ENCODE measurements around the gene KCNMA1.
A peak's percentile ranks its signal among the peaks of the same experiment; 100 is the strongest.

Gene KCNMA1

DNA sequence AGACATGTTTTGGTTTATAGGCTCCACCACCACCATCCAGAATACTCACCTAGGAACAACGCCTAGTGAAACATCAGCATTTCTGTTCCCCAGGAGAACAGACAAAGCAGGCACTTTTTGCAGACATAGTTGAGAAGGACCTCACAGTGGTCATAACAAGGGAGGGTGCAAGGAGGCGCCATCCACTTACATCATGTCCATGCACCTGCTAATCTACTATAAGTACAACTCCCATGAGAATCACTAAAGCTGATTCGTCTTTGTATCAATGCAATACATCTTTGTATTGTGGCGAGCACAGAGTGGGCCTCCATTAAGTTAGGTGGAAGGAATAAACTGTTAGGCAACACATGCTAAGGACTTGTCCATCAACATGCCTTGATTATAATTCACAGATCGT, 207.1 kb downstream of the KCNMA1 start:
- Histone ChIP-seq H2AK5ac (ENCODE audit: low read length, severe bottlenecking) (no peak overlapping the region), H3K27ac (ENCODE audit: low read length, poor library complexity, severe bottlenecking) (no peak overlapping the region), H3K4me1 (ENCODE audit: control insufficient read depth, insufficient read depth, low read depth, low read length) (peaks cover 6% of the 10 kb centered on the region), H3K4ac (ENCODE audit: low read depth in 1 of 2, low read length in 2 of 2) (no peak overlapping the region), H3K4me2 (ENCODE audit: low read length, poor library complexity, severe bottlenecking) (no peak overlapping the region), H3K14ac (ENCODE audit: low read length in 2 of 2) (no peak overlapping the region), H3K36me3 (ENCODE audit: control insufficient read depth in 1 of 2, insufficient read depth in 2 of 2, low read depth in 1 of 2, low read length in 2 of 2) (no peaks in the 10 kb centered on the region), H2AFZ (ENCODE audit: low read depth, low read length) (no peak overlapping the region), H4K91ac (ENCODE audit: low read length) (no peak overlapping the region), H3K18ac (ENCODE audit: low read depth in 1 of 2, low read length in 2 of 2) (no peak overlapping the region), H2BK5ac (ENCODE audit: low read depth, low read length, poor library complexity, severe bottlenecking) (no peak overlapping the region), H3K9me3 (ENCODE audit: control insufficient read depth, low read length) (no peaks in the 10 kb centered on the region), H3K79me1 (replicated peaks; ENCODE audit: low read length, poor library complexity, severe bottlenecking) (peaks cover 13% of the 10 kb centered on the region), H3K9ac (ENCODE audit: low read length) (no peak overlapping the region), H3K4me3 (ENCODE audit: insufficient read depth in 1 of 2, low read depth in 1 of 2, low read length in 2 of 2) (no peak overlapping the region), H2BK15ac (ENCODE audit: low read depth, poor library complexity, severe bottlenecking) (no peak overlapping the region), H3K27me3 (ENCODE audit: control insufficient read depth in 1 of 2, insufficient read depth in 1 of 2, low read length in 2 of 2) (no peaks in the 10 kb centered on the region), H2BK120ac (ENCODE audit: low read depth, low read length) (no peak overlapping the region), H3K23ac (ENCODE audit: low read length in 2 of 2) (no peak overlapping the region), H4K8ac (ENCODE audit: low read length) (no peak overlapping the region), H2BK12ac (ENCODE audit: low read length in 2 of 2) (no peak overlapping the region)
- no peak for DNase-seq
- 98% methylated on average over 5 of the region's 5 CpGs for WGBS

GRCh38 chr10:77428691-77429395, 208.8 kb downstream of the KCNMA1 start:
- Histone ChIP-seq H2BK15ac (ENCODE audit: low read depth, poor library complexity, severe bottlenecking) (no peak overlapping the region), H3K14ac (ENCODE audit: low read length in 2 of 2) (no peak overlapping the region), H3K23ac (ENCODE audit: low read length in 2 of 2) (no peak overlapping the region), H3K36me3 (ENCODE audit: control insufficient read depth in 1 of 2, insufficient read depth in 2 of 2, low read depth in 1 of 2, low read length in 2 of 2) (no peaks in the 10 kb centered on the region), H3K18ac (ENCODE audit: low read depth in 1 of 2, low read length in 2 of 2) (no peak overlapping the region), H2BK5ac (ENCODE audit: low read depth, low read length, poor library complexity, severe bottlenecking) (no peak overlapping the region), H3K9me3 (ENCODE audit: control insufficient read depth, low read length) (no peaks in the 10 kb centered on the region), H2BK12ac (ENCODE audit: low read length in 2 of 2) (no peak overlapping the region), H3K27me3 (ENCODE audit: control insufficient read depth in 1 of 2, insufficient read depth in 1 of 2, low read length in 2 of 2) (no peaks in the 10 kb centered on the region), H3K4me1 (ENCODE audit: control insufficient read depth, insufficient read depth, low read depth, low read length) (peaks cover 6% of the 10 kb centered on the region), H2AK5ac (ENCODE audit: low read length, severe bottlenecking) (no peak overlapping the region), H4K91ac (ENCODE audit: low read length) (no peak overlapping the region), H4K8ac (ENCODE audit: low read length) (no peak overlapping the region), H2AFZ (ENCODE audit: low read depth, low read length) (no peak overlapping the region), H2BK120ac (ENCODE audit: low read depth, low read length) (no peak overlapping the region), H3K27ac (ENCODE audit: low read length, poor library complexity, severe bottlenecking) (no peak overlapping the region), H3K4ac (ENCODE audit: low read depth in 1 of 2, low read length in 2 of 2) (no peak overlapping the region), H3K79me1 (replicated peaks; ENCODE audit: low read length, poor library complexity, severe bottlenecking) (peaks cover 13% of the 10 kb centered on the region), H3K4me2 (ENCODE audit: low read length, poor library complexity, severe bottlenecking) (no peak overlapping the region), H3K9ac (ENCODE audit: low read length) (no peak overlapping the region), H3K4me3 (ENCODE audit: insufficient read depth in 1 of 2, low read depth in 1 of 2, low read length in 2 of 2) (no peak overlapping the region)
- whole genome bisulfite sequencing, result 72% methylated on average over 2 of the region's 3 CpGs
- DNase-seq, result peak; percentile 74

DNA sequence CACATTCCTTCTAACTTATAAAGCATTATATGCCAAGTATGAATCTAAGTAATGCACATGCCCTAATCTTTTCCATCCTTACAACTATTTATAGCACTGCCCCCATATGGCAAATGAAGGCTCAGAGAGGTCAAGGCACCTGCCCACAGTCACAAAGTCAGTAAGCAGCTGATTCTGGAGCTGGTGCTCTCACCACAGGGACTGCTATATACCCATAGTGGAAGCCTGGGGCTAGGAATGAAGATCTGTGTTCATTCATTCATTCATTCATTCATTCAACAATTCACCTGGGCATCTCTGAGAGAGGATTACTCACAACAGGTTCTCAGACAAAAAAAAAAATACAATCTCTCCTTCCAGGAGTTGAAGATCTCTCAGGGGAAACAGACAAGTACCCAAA, 213.4 kb downstream of the KCNMA1 start:
- Histone ChIP-seq H2BK120ac (ENCODE audit: low read depth, low read length) (no peak overlapping the region), H3K27me3 (ENCODE audit: control insufficient read depth in 1 of 2, insufficient read depth in 1 of 2, low read length in 2 of 2) (no peaks in the 10 kb centered on the region), H3K4me2 (ENCODE audit: low read length, poor library complexity, severe bottlenecking) (no peak overlapping the region), H3K27ac (ENCODE audit: low read length, poor library complexity, severe bottlenecking) (no peak overlapping the region), H3K9ac (ENCODE audit: low read length) (no peak overlapping the region), H2AK5ac (ENCODE audit: low read length, severe bottlenecking) (no peak overlapping the region), H3K36me3 (ENCODE audit: control insufficient read depth in 1 of 2, insufficient read depth in 2 of 2, low read depth in 1 of 2, low read length in 2 of 2) (no peaks in the 10 kb centered on the region), H2BK5ac (ENCODE audit: low read depth, low read length, poor library complexity, severe bottlenecking) (no peak overlapping the region), H3K4me3 (ENCODE audit: insufficient read depth in 1 of 2, low read depth in 1 of 2, low read length in 2 of 2) (no peak overlapping the region), H3K18ac (ENCODE audit: low read depth in 1 of 2, low read length in 2 of 2) (no peak overlapping the region), H2AFZ (ENCODE audit: low read depth, low read length) (no peak overlapping the region), H4K8ac (ENCODE audit: low read length) (no peak overlapping the region), H3K14ac (ENCODE audit: low read length in 2 of 2) (no peak overlapping the region), H3K79me1 (replicated peaks; ENCODE audit: low read length, poor library complexity, severe bottlenecking) (peaks cover 12% of the 10 kb centered on the region), H2BK15ac (ENCODE audit: low read depth, poor library complexity, severe bottlenecking) (no peak overlapping the region), H3K23ac (ENCODE audit: low read length in 2 of 2) (no peak overlapping the region), H3K4ac (ENCODE audit: low read depth in 1 of 2, low read length in 2 of 2) (no peak overlapping the region), H3K9me3 (ENCODE audit: control insufficient read depth, low read length) (no peaks in the 10 kb centered on the region), H3K4me1 (ENCODE audit: control insufficient read depth, insufficient read depth, low read depth, low read length) (peaks cover 2% of the 10 kb centered on the region), H2BK12ac (ENCODE audit: low read length in 2 of 2) (no peak overlapping the region), H4K91ac (ENCODE audit: low read length) (no peak overlapping the region)
- DNase-seq, result no peak

- no peak overlapping the region for H2AFZ ChIP-seq (ENCODE audit: low read depth, low read length)
- no peak overlapping the region for H4K91ac ChIP-seq (ENCODE audit: low read length)
- H2BK12ac ChIP-seq (ENCODE audit: low read length in 2 of 2), result peak overlapping the region in 1 of 2 experiments; percentile 19
- H3K9ac ChIP-seq (ENCODE audit: low read length), result no peak overlapping the region
- H3K4me1 ChIP-seq (ENCODE audit: control insufficient read depth, insufficient read depth, low read depth, low read length), result peaks cover 3% of the 10 kb centered on the region
- no peak overlapping the region for H2AK5ac ChIP-seq (ENCODE audit: low read length, severe bottlenecking)
- H3K18ac ChIP-seq (ENCODE audit: low read depth in 1 of 2, low read length in 2 of 2), result no peak overlapping the region
- H3K23ac ChIP-seq (ENCODE audit: low read length in 2 of 2), result no peak overlapping the region
- H3K4me3 ChIP-seq (ENCODE audit: insufficient read depth in 1 of 2, low read depth in 1 of 2, low read length in 2 of 2), result no peak overlapping the region
- H2BK5ac ChIP-seq (ENCODE audit: low read depth, low read length, poor library complexity, severe bottlenecking), result no peak overlapping the region
- H3K79me1 ChIP-seq (replicated peaks; ENCODE audit: low read length, poor library complexity, severe bottlenecking), result peaks cover 10% of the 10 kb centered on the region
- H2BK15ac ChIP-seq (ENCODE audit: low read depth, poor library complexity, severe bottlenecking), result no peak overlapping the region
- peak; percentile 59 for DNase-seq
- no peak overlapping the region for H2BK120ac ChIP-seq (ENCODE audit: low read depth, low read length)
- no peaks in the 10 kb centered on the region for H3K36me3 ChIP-seq (ENCODE audit: control insufficient read depth in 1 of 2, insufficient read depth in 2 of 2, low read depth in 1 of 2, low read length in 2 of 2)
- WGBS, result 70% methylated on average over 4 of the region's 5 CpGs
- no peaks in the 10 kb centered on the region for H3K9me3 ChIP-seq (ENCODE audit: control insufficient read depth, low read length)
- no peak overlapping the region for H3K27ac ChIP-seq (ENCODE audit: low read length, poor library complexity, severe bottlenecking)
- no peak overlapping the region for H4K8ac ChIP-seq (ENCODE audit: low read length)
- no peaks in the 10 kb centered on the region for H3K27me3 ChIP-seq (ENCODE audit: control insufficient read depth in 1 of 2, insufficient read depth in 1 of 2, low read length in 2 of 2)
- no peak overlapping the region for H3K4ac ChIP-seq (ENCODE audit: low read depth in 1 of 2, low read length in 2 of 2)
- no peak overlapping the region for H3K4me2 ChIP-seq (ENCODE audit: low read length, poor library complexity, severe bottlenecking)
- no peak overlapping the region for H3K14ac ChIP-seq (ENCODE audit: low read length in 2 of 2)
Observed at GRCh38 chr10:77422491-77423338, 214.9 kb downstream of the KCNMA1 start.

All from mesenchymal stem cell (in vitro differentiated cells and primary cell).